HG03520 (cell line): ENCODE measurements around the gene ACSL5.
"Not testable (repeated sequence)": the region's sequence is repeated elsewhere in the genome, so short reads cannot be mapped to it uniquely, and the experiment has no call there.

Experiments
- ATAC-seq: cut with Tn5 transposase; IDR thresholded peaks from one replicate; pipeline ENCODE4 v1.9.1; 2021; ENCODE audit warnings: mild to moderate bottlenecking, moderate library complexity; ENCODE audit not compliant: unreplicated experiment

ACSL5 gene

GRCh38 chr10:112374724-112375541 is 1.0 kb downstream of the ACSL5 start:
- ATAC-seq: no peak

GRCh38 chr10:112375721-112376395 is 1.9 kb downstream of the ACSL5 start:
- peak; percentile 91 for ATAC-seq

GRCh38 chr10:112376396-112376790 is 2.5 kb downstream of the ACSL5 start:
- peak; percentile 14 for ATAC-seq

DNA sequence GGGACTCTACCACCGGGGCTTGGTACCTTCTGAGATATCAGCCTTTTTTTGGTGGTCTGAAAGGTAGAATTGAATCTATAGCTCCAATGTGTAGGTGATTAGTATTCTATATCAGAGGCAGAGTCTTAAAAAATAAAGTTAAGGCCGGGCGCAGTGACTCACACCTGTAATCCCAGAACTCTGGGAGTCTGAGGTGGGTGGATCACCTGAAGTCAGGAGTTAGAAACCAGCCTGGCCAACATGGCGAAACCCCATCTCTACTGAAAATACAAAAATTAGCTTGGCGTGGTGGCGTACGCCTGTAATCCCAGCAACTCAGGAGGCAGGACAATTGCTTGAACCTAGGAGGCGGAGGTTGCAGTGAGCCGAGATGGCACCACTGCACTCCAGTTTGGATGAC is 3.2 kb downstream of the ACSL5 start:
- ATAC-seq: not testable (repeated sequence)

DNA sequence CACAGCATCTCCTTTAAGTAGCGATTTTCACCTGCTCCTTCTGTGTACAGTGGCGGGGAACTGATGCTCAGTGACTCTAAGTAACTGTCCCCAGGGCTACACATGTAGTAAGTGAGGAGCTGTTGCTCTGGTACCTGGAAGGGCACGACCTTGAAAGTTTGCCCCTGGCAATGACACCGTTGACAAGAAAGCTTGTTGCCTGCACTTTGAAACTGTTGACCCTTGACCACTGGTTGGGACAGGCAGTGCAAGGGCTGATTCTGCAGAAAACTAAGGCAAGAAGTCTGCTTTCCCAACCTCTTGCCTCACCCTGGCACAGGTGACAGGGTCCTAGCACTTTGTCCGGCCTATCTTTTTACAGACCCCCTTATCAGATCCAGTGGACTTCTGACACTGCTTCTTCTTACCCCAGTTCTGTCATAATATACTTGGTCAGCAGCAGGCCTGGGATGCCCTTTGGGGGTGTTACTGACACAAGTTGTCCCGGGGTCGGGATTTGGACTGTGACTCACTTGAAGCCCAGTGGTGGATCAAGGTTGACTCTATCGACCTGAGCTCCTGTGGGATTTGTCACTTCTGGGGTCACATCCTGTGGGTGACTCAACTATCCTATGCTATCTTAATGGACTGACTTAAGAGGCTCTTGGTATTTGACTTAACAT is 5.8 kb downstream of the ACSL5 start:
- ATAC-seq: no peak

GRCh38 chr10:112382515-112383235 is 8.8 kb downstream of the ACSL5 start:
- no peak for ATAC-seq

DNA sequence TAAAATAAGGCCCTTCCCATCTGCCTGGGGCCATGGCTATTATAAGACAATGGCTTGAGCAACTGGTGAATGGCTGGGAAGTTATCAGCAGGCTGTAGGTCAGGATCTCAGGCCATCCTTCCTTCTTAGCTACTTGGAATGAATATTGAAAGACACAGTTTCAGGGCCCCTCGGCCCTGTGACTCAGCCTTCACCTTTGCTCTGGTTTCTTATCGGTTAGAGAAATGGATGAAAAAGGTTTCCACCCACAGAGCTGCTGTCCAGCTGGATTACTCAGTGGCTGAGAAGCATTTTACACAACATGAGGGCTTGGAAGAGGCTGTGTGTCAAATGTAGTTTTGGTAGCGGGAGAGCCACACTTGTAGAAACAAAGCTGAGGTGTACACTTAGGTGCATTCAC is 9.4 kb downstream of the ACSL5 start:
- ATAC-seq: no peak

- no peak for ATAC-seq
Observed at GRCh38 chr10:112384141-112384540, 10.2 kb downstream of the ACSL5 start.

DNA sequence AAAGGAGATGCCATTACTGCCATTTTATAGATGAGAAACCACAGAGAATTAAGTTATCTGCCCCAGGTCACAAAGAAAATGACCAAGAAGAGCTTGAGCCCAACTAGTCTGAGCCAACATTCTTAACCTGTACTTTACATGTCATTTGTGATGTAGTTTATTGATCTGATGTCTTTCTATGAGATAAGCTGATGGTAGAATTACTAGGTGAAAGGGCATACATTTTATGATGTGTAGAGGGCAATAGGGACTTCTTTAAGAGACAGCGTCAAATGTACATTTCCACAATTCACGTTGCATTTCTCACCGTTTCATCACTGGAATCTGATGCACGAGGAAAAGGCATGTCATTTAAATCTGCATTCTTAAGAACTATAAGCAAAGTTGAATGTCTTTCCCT is 11.3 kb downstream of the ACSL5 start:
- no peak for ATAC-seq

DNA sequence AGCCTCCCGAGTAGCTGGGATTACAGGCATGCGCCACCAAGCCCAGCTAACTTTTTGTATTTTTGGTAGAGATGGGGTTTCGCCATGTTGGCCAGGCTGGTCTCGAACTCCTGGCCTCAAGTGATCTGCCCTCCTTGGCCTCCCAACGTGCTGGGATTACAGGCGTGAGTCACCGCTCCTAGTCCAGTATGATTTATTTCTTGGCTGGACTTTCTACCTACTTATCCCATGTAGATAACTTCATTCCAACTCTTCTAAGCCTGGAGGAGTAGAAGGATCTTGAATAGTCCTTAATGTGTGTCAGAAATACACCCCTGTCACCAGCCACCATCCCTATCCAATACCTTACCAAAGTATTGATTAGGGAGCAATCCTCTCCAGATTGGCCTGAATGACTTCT is 14.1 kb downstream of the ACSL5 start:
- ATAC-seq: not testable (repeated sequence)

GRCh38 chr10:112388548-112388947 is 14.6 kb downstream of the ACSL5 start:
- no peak for ATAC-seq

DNA sequence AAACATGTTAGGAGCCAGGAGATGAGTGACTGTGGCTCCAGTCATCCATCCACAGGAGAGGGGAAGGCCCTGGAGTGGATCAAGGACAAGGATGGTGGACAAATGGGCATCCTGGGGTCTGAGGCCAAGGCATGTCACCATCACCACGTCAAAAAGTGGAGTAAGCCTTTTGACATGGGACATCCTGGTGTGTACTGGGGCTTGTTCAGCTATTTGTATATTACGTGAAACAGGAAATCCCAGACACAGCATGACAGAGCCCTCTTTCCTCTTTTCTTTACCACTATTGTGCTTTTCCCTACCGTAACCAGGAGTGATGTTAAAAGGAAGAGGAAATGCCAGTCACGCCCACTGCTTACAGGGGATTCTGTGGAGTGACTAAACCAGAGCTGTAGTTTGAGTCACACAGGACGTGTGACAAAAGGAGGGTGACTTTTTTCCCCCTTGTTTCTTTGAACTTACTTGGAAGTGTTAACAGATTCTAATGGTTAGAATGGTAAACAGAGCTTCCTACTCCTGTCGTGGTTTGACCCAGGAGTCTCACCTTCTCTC is 15.4 kb downstream of the ACSL5 start:
- peak; percentile 68 for ATAC-seq

- ATAC-seq: peak; percentile 51
Observed at GRCh38 chr10:112390125-112390703, 16.3 kb downstream of the ACSL5 start.

DNA sequence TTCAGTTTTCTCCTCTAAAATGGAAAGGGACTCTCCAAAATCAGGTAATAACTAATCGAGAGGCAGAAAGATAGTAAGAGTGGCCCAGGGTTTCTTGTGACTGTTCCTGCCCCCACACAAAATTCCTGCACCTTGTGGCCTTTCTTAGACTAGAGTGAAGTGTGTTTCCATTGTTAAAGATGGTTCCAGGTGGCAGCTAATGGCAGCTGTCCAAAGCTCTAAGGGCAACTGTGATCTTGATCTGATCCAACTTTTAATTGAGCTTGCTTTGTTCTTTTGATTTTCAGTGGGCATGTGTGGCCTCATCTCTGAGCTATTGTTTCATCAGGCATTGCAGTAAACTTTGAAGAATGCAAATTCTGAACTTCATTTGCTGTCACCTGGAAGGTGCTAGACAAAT is 19.4 kb downstream of the ACSL5 start:
- ATAC-seq: no peak

GRCh38 chr10:112393827-112394226 is 19.9 kb downstream of the ACSL5 start:
- no peak for ATAC-seq

- ATAC-seq: no peak
Observed at GRCh38 chr10:112394475-112394875, 20.6 kb downstream of the ACSL5 start.

- ATAC-seq: no peak
Observed at GRCh38 chr10:112395809-112396530, 22.1 kb downstream of the ACSL5 start.

DNA sequence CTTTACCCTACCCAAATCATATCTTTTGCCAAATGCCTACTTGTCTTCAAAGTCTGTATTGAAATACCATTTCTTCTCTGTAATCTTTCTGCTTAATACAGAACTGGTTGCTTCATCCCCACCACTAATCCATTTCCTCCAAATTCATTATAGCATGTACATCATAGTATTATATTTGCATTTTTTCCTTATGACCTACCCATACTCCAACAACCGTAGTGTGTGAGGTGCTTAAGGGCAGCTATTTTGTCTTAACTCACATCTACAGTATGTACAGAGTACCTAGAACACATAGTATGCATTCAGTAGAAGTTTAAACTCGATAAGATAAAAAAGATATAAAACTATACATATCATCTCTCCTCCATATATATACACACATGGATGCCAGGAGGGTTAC is 23.7 kb downstream of the ACSL5 start:
- no peak for ATAC-seq

- no peak for ATAC-seq
Observed at GRCh38 chr10:112402917-112403316, 29.0 kb downstream of the ACSL5 start.

DNA sequence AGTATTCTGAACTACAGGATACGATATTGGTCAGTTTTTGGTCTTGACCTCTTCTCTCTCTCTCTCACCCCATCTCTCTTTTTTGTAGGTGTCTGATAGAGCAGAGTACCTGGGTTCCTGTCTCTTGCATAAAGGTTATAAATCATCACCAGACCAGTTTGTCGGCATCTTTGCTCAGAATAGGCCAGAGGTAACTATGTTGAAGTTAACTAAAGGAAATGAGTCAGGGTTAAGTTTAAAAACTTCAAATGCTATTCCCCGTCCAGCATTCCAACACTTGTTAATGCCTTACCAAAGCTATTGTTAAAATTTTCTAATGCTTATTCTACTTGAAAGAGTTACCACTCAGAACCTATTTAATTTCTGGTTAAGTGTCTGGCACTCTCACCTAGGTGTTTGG is 30.7 kb downstream of the ACSL5 start:
- ATAC-seq: no peak
